Astrocyte (in vitro differentiated cells and primary cell): ENCODE measurements around the gene LHFPL2. TPM values are rescaled to one million over a fixed set of nuclear protein-coding genes. Genes with fewer than 3 reads are reported as not detected.

Experiments
- DNase-seq: peaks from one replicate; pipeline ENCODE4 v3.0.0-alpha.2; 2010; ENCODE audit warnings: low read depth
- FAIRE-seq: peaks from 2 replicates; lab custom pipeline; 2011; peaks lifted over from hg19 to GRCh38; lab: Jason Lieb, UNC
- H2AFZ ChIP-seq: 2 replicates; pipeline ENCODE4 v1.6.0; 2012; ENCODE audit warnings: low read depth, low read length, inconsistent platforms
- H3K27ac ChIP-seq: 2 replicates; pipeline ENCODE4 v1.5.1; 2011; ENCODE audit warnings: low read depth, low read length, inconsistent platforms
- H3K27me3 ChIP-seq: 2 replicates; pipeline ENCODE4 v1.6.0; 2011; ENCODE audit warnings: low read length, inconsistent platforms; ENCODE audit not compliant: insufficient read depth
- H3K36me3 ChIP-seq: 2 replicates; pipeline ENCODE4 v1.5.1; 2011; ENCODE audit warnings: low read length, inconsistent platforms; ENCODE audit not compliant: insufficient read depth
- H3K4me1 ChIP-seq: 2 replicates; pipeline ENCODE4 v1.5.1; 2011; ENCODE audit warnings: low read length, inconsistent platforms; ENCODE audit not compliant: insufficient read depth
- H3K4me2 ChIP-seq: 2 replicates; pipeline ENCODE4 v1.6.0; 2012; ENCODE audit warnings: low read length, inconsistent platforms
- H3K4me3 ChIP-seq: 2 replicates; pipeline ENCODE4 v1.5.1; 2011; ENCODE audit warnings: low read depth, mild to moderate bottlenecking, low read length, inconsistent platforms; ENCODE audit not compliant: insufficient read depth
- H3K79me2 ChIP-seq: 2 replicates; pipeline ENCODE4 v1.6.0; 2012; ENCODE audit warnings: mild to moderate bottlenecking, low read length, inconsistent platforms; ENCODE audit not compliant: insufficient read depth
- H3K9ac ChIP-seq: 2 replicates; pipeline ENCODE4 v1.6.0; 2012; ENCODE audit warnings: mild to moderate bottlenecking, low read length, inconsistent platforms
- H3K9me3 ChIP-seq: 2 replicates; pipeline ENCODE4 v1.5.1; 2012; ENCODE audit warnings: low read depth, mild to moderate bottlenecking, low read length, inconsistent platforms; ENCODE audit not compliant: insufficient read depth
- H4K20me1 ChIP-seq: 2 replicates; pipeline ENCODE4 v1.6.0; 2012; ENCODE audit warnings: low read length, inconsistent platforms; ENCODE audit not compliant: insufficient read depth
- H3K27ac Mint-ChIP-seq: one replicate; pipeline ENCODE4 v1.8.0; 2021; ENCODE audit warnings: mild to moderate bottlenecking, mixed read lengths; ENCODE audit not compliant: unreplicated experiment
- H3K27me3 Mint-ChIP-seq: one replicate; pipeline ENCODE4 v1.8.0; 2021; ENCODE audit warnings: low read depth, mixed read lengths; ENCODE audit not compliant: unreplicated experiment
- H3K36me3 Mint-ChIP-seq: one replicate; pipeline ENCODE4 v1.8.0; 2021; ENCODE audit warnings: low read depth, mixed read lengths; ENCODE audit not compliant: unreplicated experiment
- H3K4me1 Mint-ChIP-seq: one replicate; pipeline ENCODE4 v1.8.0; 2021; ENCODE audit warnings: low read depth, mixed read lengths; ENCODE audit not compliant: unreplicated experiment
- H3K4me3 Mint-ChIP-seq: one replicate; pipeline ENCODE4 v1.8.0; 2021; ENCODE audit warnings: mild to moderate bottlenecking, moderate library complexity, mixed read lengths; ENCODE audit not compliant: unreplicated experiment
- H3K9me3 Mint-ChIP-seq: one replicate; pipeline ENCODE4 v1.8.0; 2021; ENCODE audit warnings: mild to moderate bottlenecking, mixed read lengths; ENCODE audit not compliant: unreplicated experiment
- EZH2 ChIP-seq: IDR thresholded peaks from 2 replicates; pipeline ENCODE4 v1.6.1; 2012; ENCODE audit warnings: mild to moderate bottlenecking, low read length, inconsistent platforms; ENCODE audit not compliant: insufficient read depth
- total RNA-seq: library from RNA; stranded (reverse); gene quantifications from 2 replicates; pipeline ENCODE4 v1.2.1, GENCODE V29; 2021
- TF ChIP-seq, protein P1 (sequence below): IDR thresholded peaks from 2 replicates; pipeline ENCODE4 v1.5.1; 2011; ENCODE audit warnings: low read depth, mild to moderate bottlenecking, inconsistent platforms, low read length, moderate library complexity; ENCODE audit not compliant: insufficient read depth

Gene LHFPL2
- total RNA-seq, 1 donor from 2014 or later: 17.0 TPM

DNA sequence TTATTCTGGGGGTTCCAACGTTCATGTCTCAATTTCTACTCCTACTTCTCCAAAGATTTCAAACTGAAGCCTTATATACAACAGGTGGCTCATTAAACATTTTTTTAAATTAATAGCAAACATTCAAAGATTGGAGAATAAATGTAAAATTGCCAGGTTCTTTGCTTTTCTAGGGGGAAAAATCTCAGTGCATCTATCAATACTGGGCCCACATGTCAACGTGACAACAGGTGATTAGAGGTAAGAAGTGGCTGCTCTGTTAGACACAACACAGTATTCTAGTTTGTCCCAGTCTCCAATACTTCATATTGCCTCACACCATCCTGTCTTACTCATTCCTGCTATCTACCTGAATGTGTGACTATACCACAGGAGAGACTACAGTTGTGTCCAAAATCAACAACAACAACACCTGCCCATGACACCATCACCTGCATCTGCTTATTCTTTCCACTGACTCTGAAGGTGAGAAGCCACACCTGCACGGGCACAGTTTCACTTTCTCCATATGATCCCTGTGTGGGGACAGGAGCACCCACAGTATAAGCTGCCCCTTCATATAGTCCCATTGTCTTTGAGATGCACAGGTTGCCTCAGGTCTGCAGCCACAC, 110.2 kb downstream of the LHFPL2 start:
- no peaks in the 10 kb centered on the region for H4K20me1 ChIP-seq
- no peak overlapping the region for H3K4me2 ChIP-seq
- H3K9me3 ChIP-seq: no peaks in the 10 kb centered on the region
- H3K27ac Mint-ChIP-seq: peak overlapping the region; percentile 2
- FAIRE-seq (no peak), DNase-seq (no peak)
- H3K4me3 ChIP-seq: no peak overlapping the region
- H3K79me2 ChIP-seq: peaks cover 51% of the 10 kb centered on the region
- no peaks in the 10 kb centered on the region for H3K27me3 Mint-ChIP-seq
- H3K36me3 Mint-ChIP-seq: peaks cover 2% of the 10 kb centered on the region
- H3K9ac ChIP-seq: no peak overlapping the region
- H3K36me3 ChIP-seq: no peaks in the 10 kb centered on the region
- H3K9me3 Mint-ChIP-seq: no peaks in the 10 kb centered on the region
- TF ChIP-seq, protein P1, sequence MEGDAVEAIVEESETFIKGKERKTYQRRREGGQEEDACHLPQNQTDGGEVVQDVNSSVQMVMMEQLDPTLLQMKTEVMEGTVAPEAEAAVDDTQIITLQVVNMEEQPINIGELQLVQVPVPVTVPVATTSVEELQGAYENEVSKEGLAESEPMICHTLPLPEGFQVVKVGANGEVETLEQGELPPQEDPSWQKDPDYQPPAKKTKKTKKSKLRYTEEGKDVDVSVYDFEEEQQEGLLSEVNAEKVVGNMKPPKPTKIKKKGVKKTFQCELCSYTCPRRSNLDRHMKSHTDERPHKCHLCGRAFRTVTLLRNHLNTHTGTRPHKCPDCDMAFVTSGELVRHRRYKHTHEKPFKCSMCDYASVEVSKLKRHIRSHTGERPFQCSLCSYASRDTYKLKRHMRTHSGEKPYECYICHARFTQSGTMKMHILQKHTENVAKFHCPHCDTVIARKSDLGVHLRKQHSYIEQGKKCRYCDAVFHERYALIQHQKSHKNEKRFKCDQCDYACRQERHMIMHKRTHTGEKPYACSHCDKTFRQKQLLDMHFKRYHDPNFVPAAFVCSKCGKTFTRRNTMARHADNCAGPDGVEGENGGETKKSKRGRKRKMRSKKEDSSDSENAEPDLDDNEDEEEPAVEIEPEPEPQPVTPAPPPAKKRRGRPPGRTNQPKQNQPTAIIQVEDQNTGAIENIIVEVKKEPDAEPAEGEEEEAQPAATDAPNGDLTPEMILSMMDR: no peak
- TF ChIP-seq EZH2: no peak
- no peak overlapping the region for H2AFZ ChIP-seq
- H3K4me3 Mint-ChIP-seq: no peak overlapping the region
- no peaks in the 10 kb centered on the region for H3K27me3 ChIP-seq
- H3K27ac ChIP-seq: no peak overlapping the region
- peaks cover 25% of the 10 kb centered on the region for H3K4me1 Mint-ChIP-seq
- H3K4me1 ChIP-seq: peaks cover 32% of the 10 kb centered on the region

- H3K79me2 ChIP-seq: peaks cover 53% of the 10 kb centered on the region
- FAIRE-seq: no peak
Measured at GRCh38 chr5:78537821-78538220, 110.8 kb downstream of the LHFPL2 start.

More at GRCh38 chr5:78537821-78538220, 110.8 kb downstream of the LHFPL2 start:
- Histone ChIP-seq H3K4me2 (no peak overlapping the region), H3K9ac (no peak overlapping the region), H3K36me3 (no peaks in the 10 kb centered on the region), H3K4me3 (no peak overlapping the region), H4K20me1 (no peaks in the 10 kb centered on the region), H3K9me3 (no peaks in the 10 kb centered on the region), H2AFZ (no peak overlapping the region), H3K27ac (no peak overlapping the region), H3K27me3 (no peaks in the 10 kb centered on the region), H3K4me1 (peaks cover 32% of the 10 kb centered on the region)
- TF ChIP-seq, protein P1: peak; percentile 48
- no peak for TF ChIP-seq EZH2
- Mint-ChIP-seq H3K36me3 (peaks cover 2% of the 10 kb centered on the region), H3K27ac (no peak overlapping the region), H3K4me3 (no peak overlapping the region), H3K9me3 (no peaks in the 10 kb centered on the region), H3K27me3 (no peaks in the 10 kb centered on the region), H3K4me1 (peaks cover 25% of the 10 kb centered on the region)
- DNase-seq: peak; percentile 54
